ENCODE measurements around the gene PDZRN3.

DNA sequence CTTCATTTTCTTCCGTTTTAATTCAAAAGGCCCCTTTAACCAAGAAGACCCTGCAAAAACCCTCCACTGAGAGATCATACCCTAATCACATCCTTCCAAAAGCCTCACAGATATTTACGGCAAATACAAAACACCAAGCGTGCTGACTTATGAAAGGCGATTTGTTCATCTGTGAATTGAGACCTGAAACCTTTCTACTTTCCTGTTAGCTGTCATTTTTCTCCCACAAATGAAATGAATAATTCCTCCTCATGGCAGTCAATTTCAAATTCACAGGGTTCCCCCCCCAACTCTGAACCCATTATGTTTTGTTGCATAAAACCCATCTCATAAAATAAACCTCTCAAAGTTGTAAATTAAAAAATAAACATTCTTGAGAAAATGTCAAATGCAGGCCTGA lies 149.6 kb downstream of the PDZRN3 start:
- TF ChIP-seq, protein P1, sequence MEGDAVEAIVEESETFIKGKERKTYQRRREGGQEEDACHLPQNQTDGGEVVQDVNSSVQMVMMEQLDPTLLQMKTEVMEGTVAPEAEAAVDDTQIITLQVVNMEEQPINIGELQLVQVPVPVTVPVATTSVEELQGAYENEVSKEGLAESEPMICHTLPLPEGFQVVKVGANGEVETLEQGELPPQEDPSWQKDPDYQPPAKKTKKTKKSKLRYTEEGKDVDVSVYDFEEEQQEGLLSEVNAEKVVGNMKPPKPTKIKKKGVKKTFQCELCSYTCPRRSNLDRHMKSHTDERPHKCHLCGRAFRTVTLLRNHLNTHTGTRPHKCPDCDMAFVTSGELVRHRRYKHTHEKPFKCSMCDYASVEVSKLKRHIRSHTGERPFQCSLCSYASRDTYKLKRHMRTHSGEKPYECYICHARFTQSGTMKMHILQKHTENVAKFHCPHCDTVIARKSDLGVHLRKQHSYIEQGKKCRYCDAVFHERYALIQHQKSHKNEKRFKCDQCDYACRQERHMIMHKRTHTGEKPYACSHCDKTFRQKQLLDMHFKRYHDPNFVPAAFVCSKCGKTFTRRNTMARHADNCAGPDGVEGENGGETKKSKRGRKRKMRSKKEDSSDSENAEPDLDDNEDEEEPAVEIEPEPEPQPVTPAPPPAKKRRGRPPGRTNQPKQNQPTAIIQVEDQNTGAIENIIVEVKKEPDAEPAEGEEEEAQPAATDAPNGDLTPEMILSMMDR (IDR thresholded peaks at IDR 0.05) = no peak
- no peak for TF ChIP-seq POLR2A (IDR thresholded peaks at IDR 0.05)
